Measurements from ENCODE around the gene MSLN.

Gene MSLN

DNA sequence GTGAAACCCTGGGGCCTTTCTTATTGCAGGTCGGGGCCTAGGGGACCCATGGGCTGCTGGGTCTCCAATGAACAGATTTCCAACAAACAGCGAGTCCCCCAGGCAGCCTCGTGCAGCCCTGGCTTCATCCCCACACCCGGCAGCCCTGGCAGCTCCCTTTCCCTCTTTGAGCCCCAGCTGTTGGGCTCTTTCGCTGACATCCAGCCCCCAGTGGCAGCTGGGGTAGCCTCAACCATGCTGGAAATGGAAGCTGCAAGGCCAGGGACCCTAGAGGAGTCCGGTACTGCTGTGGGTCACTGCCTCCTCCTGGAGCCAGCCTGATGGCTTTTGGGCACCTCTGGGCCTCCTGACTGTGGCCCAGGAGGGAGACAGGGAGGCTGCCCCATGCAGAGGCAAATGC, 21.7 kb downstream of the MSLN start:
- no peak overlapping the region for H3K4me3 ChIP-seq (ENCODE audit: low read depth in 1 of 2, low read length in 1 of 2)
- no peak overlapping the region for H3K27ac ChIP-seq
- H3K36me3 ChIP-seq: peaks cover 25% of the 10 kb centered on the region
- H3K9me3 ChIP-seq: no peaks in the 10 kb centered on the region
- peaks cover 3 to 4% of the 10 kb centered on the region in 2 experiments for H3K4me1 ChIP-seq (ENCODE audit: control insufficient read depth in 1 of 2, insufficient read depth in 1 of 2, low read depth in 1 of 2, low read length in 1 of 2)
- TF ChIP-seq, protein P1, sequence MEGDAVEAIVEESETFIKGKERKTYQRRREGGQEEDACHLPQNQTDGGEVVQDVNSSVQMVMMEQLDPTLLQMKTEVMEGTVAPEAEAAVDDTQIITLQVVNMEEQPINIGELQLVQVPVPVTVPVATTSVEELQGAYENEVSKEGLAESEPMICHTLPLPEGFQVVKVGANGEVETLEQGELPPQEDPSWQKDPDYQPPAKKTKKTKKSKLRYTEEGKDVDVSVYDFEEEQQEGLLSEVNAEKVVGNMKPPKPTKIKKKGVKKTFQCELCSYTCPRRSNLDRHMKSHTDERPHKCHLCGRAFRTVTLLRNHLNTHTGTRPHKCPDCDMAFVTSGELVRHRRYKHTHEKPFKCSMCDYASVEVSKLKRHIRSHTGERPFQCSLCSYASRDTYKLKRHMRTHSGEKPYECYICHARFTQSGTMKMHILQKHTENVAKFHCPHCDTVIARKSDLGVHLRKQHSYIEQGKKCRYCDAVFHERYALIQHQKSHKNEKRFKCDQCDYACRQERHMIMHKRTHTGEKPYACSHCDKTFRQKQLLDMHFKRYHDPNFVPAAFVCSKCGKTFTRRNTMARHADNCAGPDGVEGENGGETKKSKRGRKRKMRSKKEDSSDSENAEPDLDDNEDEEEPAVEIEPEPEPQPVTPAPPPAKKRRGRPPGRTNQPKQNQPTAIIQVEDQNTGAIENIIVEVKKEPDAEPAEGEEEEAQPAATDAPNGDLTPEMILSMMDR (IDR thresholded peaks at IDR 0.05): no peak
- H3K27me3 ChIP-seq: peaks cover 48% of the 10 kb centered on the region

DNA sequence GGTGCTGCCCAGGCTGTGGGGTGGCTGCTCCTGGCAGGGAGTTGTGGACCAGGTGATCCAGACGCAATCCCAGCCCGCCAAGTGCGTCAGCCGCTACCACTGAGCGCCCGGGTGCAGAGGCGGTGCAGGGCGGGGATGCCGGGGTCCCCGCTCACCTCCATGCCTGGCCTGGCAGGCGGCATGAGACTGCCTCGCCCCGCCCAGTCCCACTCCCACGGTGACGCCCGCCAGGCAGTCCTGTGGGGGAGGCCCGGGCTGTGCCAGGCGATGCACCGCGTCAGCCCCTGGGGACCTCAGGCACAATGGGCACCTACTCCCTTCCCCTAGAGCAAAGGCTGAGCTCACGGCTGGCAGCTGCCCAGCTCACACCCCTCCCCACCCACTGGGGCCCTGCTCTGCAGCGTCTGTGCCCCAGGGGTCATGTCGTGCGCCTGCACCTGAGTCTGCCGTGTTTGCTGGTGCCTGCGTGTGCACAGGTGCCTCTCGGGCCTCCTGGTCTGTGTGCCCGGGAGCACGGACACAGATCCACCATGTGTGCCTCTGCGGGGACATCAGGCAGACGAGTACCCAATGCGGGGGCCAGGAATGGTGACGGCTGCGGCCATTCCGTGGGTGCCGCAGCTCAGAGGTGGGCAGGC, 22.4 kb downstream of the MSLN start:
- H3K9me3 ChIP-seq: no peaks in the 10 kb centered on the region
- no peak overlapping the region for H3K4me3 ChIP-seq (ENCODE audit: low read depth in 1 of 2, low read length in 1 of 2)
- H3K36me3 ChIP-seq: peaks cover 25% of the 10 kb centered on the region
- peaks cover 42% of the 10 kb centered on the region for H3K27me3 ChIP-seq
- TF ChIP-seq, protein P1 (IDR thresholded peaks at IDR 0.05): no peak
- H3K27ac ChIP-seq: no peak overlapping the region
- H3K4me1 ChIP-seq (ENCODE audit: control insufficient read depth in 1 of 2, insufficient read depth in 1 of 2, low read depth in 1 of 2, low read length in 1 of 2): peaks cover 10 to 11% of the 10 kb centered on the region in 2 experiments

DNA sequence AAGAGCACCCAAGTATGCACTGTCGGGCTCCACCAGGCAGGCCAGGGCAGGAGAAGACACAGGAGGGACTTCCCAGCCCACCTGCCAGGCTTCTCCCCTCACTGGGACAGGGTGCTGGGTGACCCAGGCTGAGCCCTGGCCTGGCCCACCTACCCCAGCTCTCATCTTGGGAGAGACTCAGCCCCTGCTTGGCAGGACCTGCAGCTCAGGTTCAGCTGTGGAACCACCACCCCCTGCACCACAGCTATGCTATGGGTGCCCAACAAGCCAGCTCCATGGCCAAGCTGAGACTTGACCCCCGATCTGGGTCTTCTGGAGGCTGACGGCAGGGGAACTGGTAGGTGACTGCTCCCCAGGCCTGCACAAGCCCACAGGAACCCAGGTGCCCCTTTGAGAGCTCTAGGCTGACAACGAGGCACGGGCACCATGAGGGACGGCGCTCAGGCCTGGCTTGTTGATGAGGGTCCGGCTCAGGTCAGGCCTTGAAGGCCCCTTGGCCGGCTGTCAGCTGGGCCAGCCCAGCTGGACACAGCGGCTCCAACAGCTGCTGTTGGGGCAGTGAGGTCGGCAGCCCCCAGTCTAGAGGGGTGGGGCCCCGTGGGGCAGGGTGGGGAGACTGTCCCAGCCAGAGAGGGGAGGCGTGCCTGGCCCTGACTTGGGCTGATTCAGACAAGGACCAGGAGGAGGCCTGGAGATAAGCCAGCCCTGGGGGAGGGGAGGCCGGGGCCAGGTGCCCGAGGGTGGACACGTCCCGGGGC, 23.0 kb downstream of the MSLN start:
- TF ChIP-seq, protein P1 (IDR thresholded peaks at IDR 0.05): no peak
- Histone ChIP-seq H3K36me3 (peaks cover 25% of the 10 kb centered on the region), H3K27ac (no peak overlapping the region), H3K4me1 (ENCODE audit: control insufficient read depth in 1 of 2, insufficient read depth in 1 of 2, low read depth in 1 of 2, low read length in 1 of 2) (peaks cover 11 to 12% of the 10 kb centered on the region in 2 experiments), H3K4me3 (ENCODE audit: low read depth in 1 of 2, low read length in 1 of 2) (no peak overlapping the region), H3K9me3 (no peaks in the 10 kb centered on the region), H3K27me3 (peaks cover 35% of the 10 kb centered on the region)

DNA sequence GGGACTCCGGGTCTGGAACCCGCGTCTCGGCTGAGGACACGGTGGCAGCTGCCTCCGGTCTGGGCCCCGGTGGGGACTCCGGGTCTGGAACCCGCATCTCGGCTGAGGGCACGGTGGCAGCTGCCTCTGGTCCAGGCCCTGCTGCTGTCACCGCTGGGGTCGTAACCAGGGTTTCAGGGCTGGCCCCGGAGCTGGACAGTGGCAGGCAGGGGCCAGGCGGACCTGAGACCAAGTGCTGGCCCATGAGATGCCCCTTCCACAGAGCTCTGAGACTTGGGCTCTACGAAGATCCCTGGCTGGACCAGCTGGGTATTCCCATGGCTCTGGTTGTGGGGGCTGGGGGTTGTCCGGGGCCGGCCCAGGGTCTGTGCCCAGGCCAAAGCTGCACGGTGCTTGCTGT, 23.9 kb downstream of the MSLN start:
- Histone ChIP-seq H3K36me3 (peaks cover 25% of the 10 kb centered on the region), H3K27me3 (peaks cover 26% of the 10 kb centered on the region), H3K27ac (no peak overlapping the region), H3K9me3 (no peaks in the 10 kb centered on the region), H3K4me1 (ENCODE audit: control insufficient read depth in 1 of 2, insufficient read depth in 1 of 2, low read depth in 1 of 2, low read length in 1 of 2) (peaks cover 19 to 20% of the 10 kb centered on the region in 2 experiments), H3K4me3 (ENCODE audit: low read depth in 1 of 2, low read length in 1 of 2) (no peak overlapping the region)
- TF ChIP-seq, protein P1 (IDR thresholded peaks at IDR 0.05): no peak

DNA sequence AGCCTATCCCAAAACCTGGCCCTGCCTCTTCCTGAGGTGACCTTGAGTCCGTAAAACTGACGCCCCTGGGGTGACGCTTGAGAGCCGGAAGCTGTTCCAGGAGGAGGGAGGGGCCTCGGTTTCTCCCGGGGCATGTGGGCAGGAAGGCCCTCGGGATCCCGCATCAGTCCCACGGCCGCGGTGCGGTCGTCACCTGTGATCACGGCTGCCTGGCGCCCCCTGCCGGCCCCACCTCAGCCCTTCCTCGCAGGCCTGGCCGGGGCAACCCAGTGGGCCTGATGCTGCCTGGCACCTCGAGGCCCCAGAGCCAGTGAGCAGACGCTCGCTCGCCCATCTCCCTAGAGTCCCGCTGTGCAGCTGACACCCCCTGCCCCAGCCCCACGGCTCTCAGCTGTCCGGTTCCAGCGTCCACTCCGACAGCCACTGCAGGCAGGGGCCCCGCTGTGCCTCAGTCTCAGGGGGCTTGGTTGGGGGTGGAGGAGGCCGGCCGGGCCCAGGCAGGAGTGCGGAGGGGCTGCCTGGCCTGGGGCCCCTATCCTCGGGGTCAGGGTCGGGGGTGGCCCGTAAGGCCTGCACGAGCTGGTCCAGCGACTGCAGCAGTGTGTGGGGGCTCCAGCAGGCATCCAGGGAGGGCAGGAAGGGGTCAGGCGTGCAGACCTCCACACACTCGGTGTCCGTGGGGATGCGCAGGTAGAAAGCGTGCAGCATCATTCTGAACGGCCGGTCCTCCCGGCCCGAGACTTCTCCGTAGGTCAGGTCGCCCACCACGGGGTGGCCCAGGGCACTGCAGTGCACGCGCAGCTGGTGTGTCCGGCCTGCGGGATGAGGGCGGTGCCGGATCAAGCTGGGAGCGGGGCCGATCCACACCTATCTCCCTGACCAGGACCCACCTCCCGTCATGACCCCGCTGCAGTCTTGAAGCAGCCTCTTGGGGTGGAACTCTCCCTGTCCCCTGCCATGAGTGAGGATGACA, 25.3 kb downstream of the MSLN start:
- H3K36me3 ChIP-seq: peaks cover 25% of the 10 kb centered on the region

More for the DNA sequence above, 25.3 kb downstream of the MSLN start:
- Histone ChIP-seq H3K4me3 (ENCODE audit: low read depth in 1 of 2, low read length in 1 of 2) (no peak overlapping the region), H3K27me3 (peaks cover 25% of the 10 kb centered on the region), H3K4me1 (ENCODE audit: control insufficient read depth in 1 of 2, insufficient read depth in 1 of 2, low read depth in 1 of 2, low read length in 1 of 2) (peaks cover 19 to 20% of the 10 kb centered on the region in 2 experiments), H3K9me3 (no peaks in the 10 kb centered on the region), H3K27ac (no peak overlapping the region)
- TF ChIP-seq, protein P1 (IDR thresholded peaks at IDR 0.05): peak; percentile 60
